Measurements from ENCODE around the gene CHD3. TPM values are rescaled to one million over a fixed set of nuclear protein-coding genes. Genes with fewer than 3 reads are reported as not detected.
A peak's percentile ranks its signal among the peaks of the same experiment; 100 is the strongest.

CHD3 gene
- total and polyA plus RNA-seq, 2 experiments from 2014 or later = 41.2 to 75.3 TPM

DNA sequence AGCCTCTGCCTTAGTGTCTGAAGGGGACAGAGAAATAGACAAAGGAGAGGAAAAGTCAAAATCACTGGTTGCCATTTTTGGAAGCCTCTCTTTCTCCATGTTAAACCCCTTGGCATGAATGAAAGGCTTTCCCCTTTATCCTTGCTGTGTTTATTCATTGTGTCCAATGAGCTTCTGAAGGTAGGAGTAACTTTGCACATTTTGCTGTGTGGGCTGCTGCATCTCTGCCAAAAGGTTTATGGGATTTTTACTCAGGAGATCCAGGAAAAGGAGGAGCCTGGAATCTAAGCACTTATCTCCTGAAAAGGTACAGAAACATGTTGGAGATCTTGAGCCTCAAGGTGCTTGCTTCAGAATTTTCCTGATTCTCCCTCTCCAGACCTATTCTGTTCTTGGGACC lies 47.3 kb downstream of the CHD3 start:
- H3K27me3 ChIP-seq = no peaks in the 10 kb centered on the region
- no peaks in the 10 kb centered on the region for H3K9me3 ChIP-seq (ENCODE audit: low read depth)
- peaks cover 18% of the 10 kb centered on the region for H3K4me1 ChIP-seq (ENCODE audit: insufficient read depth)
- TF ChIP-seq EZH2 (IDR thresholded peaks at IDR 0.05; ENCODE audit: borderline replicate concordance) (no peak), EZH2phosphoT487 (IDR thresholded peaks at IDR 0.05; ENCODE audit: low read depth, severe bottlenecking, unreplicated experiment) (no peak)
- TF ChIP-seq, protein P1, sequence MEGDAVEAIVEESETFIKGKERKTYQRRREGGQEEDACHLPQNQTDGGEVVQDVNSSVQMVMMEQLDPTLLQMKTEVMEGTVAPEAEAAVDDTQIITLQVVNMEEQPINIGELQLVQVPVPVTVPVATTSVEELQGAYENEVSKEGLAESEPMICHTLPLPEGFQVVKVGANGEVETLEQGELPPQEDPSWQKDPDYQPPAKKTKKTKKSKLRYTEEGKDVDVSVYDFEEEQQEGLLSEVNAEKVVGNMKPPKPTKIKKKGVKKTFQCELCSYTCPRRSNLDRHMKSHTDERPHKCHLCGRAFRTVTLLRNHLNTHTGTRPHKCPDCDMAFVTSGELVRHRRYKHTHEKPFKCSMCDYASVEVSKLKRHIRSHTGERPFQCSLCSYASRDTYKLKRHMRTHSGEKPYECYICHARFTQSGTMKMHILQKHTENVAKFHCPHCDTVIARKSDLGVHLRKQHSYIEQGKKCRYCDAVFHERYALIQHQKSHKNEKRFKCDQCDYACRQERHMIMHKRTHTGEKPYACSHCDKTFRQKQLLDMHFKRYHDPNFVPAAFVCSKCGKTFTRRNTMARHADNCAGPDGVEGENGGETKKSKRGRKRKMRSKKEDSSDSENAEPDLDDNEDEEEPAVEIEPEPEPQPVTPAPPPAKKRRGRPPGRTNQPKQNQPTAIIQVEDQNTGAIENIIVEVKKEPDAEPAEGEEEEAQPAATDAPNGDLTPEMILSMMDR (IDR thresholded peaks at IDR 0.05; ENCODE audit: poor library complexity) = no peak
- H4K20me1 ChIP-seq (ENCODE audit: insufficient read depth, poor library complexity, severe bottlenecking) = no peaks in the 10 kb centered on the region
- peaks cover 31% of the 10 kb centered on the region for H3K79me2 ChIP-seq
- no peak overlapping the region for H3K4me3 ChIP-seq
- H3K9me2 ChIP-seq (replicated peaks; ENCODE audit: insufficient read depth) = no peaks in the 10 kb centered on the region
- H3K27ac ChIP-seq = no peak overlapping the region
- no peak overlapping the region for H2AFZ ChIP-seq
- H3K36me3 ChIP-seq (replicated peaks; ENCODE audit: insufficient read depth, low read depth) = no peaks in the 10 kb centered on the region
- H3K4me2 ChIP-seq = peak overlapping the region; percentile 23
- DNase-seq (ENCODE audit: low spot score) = no peak

DNA sequence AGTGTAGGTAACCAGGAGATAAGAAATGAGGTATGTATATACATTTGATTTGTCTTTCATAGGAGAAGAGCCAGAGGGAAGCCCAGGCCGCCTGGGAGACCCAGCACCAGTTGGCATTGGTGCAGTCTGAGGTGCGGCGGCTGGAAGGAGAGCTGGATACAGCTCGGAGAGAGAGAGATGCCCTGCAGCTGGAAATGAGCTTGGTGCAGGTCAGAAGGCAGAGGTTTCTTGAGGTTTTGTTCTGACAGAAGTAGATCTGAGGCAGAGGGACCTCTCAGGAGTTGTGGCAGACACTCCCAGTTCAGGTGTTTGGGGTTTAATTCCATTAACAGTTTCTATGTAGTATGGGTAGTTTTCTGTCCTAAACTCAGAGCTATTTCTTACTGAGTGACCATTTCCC lies 51.4 kb downstream of the CHD3 start:
- no peaks in the 10 kb centered on the region for H3K9me2 ChIP-seq (replicated peaks; ENCODE audit: insufficient read depth)
- WGBS (ENCODE audit: low lambda C conversion rate, missing lambda C conversion rate) = 96% methylated on average over 4 of the region's 4 CpGs
- TF ChIP-seq EZH2 (IDR thresholded peaks at IDR 0.05; ENCODE audit: borderline replicate concordance) (no peak), EZH2phosphoT487 (IDR thresholded peaks at IDR 0.05; ENCODE audit: low read depth, severe bottlenecking, unreplicated experiment) (no peak)
- TF ChIP-seq, protein P1 (IDR thresholded peaks at IDR 0.05; ENCODE audit: poor library complexity) = no peak

DNA sequence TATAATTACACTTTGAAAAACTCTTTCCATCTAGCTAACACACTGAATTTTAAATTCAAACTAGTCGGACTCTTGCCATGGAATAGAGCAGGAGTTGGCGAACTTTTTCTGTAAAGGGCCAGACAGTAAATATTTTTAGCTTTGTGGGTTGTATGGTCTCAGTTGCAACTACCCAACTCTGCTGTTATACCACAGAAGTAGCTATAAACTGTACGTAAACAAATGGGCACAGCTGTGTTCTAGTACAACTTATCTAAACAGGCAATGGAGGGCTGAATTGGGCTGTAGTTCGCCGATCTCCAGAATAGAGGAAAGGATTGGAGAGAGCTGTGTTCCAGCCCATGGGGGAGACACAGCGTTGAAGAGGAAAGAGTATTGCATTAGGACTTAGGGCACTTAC lies 52.2 kb downstream of the CHD3 start:
- Histone ChIP-seq H3K79me2 (no peaks in the 10 kb centered on the region), H4K20me1 (ENCODE audit: insufficient read depth, poor library complexity, severe bottlenecking) (no peaks in the 10 kb centered on the region), H3K9me2 (replicated peaks; ENCODE audit: insufficient read depth) (no peaks in the 10 kb centered on the region), H3K27me3 (no peaks in the 10 kb centered on the region), H3K4me3 (no peak overlapping the region), H3K36me3 (replicated peaks; ENCODE audit: insufficient read depth, low read depth) (no peaks in the 10 kb centered on the region), H2AFZ (no peak overlapping the region), H3K9me3 (ENCODE audit: low read depth) (no peaks in the 10 kb centered on the region), H3K4me2 (no peak overlapping the region), H3K4me1 (ENCODE audit: insufficient read depth) (no peaks in the 10 kb centered on the region), H3K27ac (no peak overlapping the region)
- WGBS (ENCODE audit: low lambda C conversion rate, missing lambda C conversion rate) = 93% methylated on average over 6 of the region's 6 CpGs
- TF ChIP-seq EZH2 (IDR thresholded peaks at IDR 0.05; ENCODE audit: borderline replicate concordance) = no peak
- no peak for TF ChIP-seq EZH2phosphoT487 (IDR thresholded peaks at IDR 0.05; ENCODE audit: low read depth, severe bottlenecking, unreplicated experiment)
- TF ChIP-seq, protein P1 (IDR thresholded peaks at IDR 0.05; ENCODE audit: poor library complexity) = no peak
- no peak for DNase-seq (ENCODE audit: low spot score)

More for the DNA sequence above, 51.4 kb downstream of the CHD3 start:
- no peaks in the 10 kb centered on the region for H3K9me3 ChIP-seq (ENCODE audit: low read depth)
- no peak overlapping the region for H2AFZ ChIP-seq
- H3K4me1 ChIP-seq (ENCODE audit: insufficient read depth) = no peaks in the 10 kb centered on the region
- H3K27me3 ChIP-seq = no peaks in the 10 kb centered on the region
- H3K4me3 ChIP-seq = no peak overlapping the region
- H3K4me2 ChIP-seq = no peak overlapping the region
- H3K27ac ChIP-seq = no peak overlapping the region
- no peaks in the 10 kb centered on the region for H4K20me1 ChIP-seq (ENCODE audit: insufficient read depth, poor library complexity, severe bottlenecking)
- DNase-seq (ENCODE audit: low spot score) = no peak
- H3K79me2 ChIP-seq = peaks cover 2% of the 10 kb centered on the region
- H3K36me3 ChIP-seq (replicated peaks; ENCODE audit: insufficient read depth, low read depth) = no peaks in the 10 kb centered on the region

DNA sequence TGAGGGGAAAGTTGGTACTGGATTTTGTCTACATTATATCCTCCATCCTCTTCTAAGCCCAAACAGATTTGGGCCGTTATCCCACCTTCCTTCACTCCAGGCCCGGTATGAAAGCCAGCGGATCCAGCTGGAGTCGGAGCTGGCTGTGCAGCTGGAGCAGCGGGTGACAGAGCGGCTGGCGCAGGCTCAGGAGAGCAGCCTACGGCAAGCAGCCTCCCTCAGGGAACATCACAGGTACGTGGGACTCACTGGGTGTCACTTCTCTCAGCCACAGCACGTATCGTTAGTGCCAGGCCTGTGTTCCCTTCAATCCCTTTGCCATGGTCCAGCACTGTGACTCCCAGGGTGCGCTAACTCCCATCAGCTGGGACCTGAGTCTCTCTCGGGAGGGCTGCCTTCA lies 54.7 kb downstream of the CHD3 start:
- DNase-seq (ENCODE audit: low spot score) = no peak
- Histone ChIP-seq H3K4me2 (no peak overlapping the region), H4K20me1 (ENCODE audit: insufficient read depth, poor library complexity, severe bottlenecking) (no peaks in the 10 kb centered on the region), H3K9me3 (ENCODE audit: low read depth) (no peaks in the 10 kb centered on the region), H3K27me3 (no peaks in the 10 kb centered on the region), H2AFZ (no peak overlapping the region), H3K4me1 (ENCODE audit: insufficient read depth) (no peaks in the 10 kb centered on the region), H3K79me2 (no peaks in the 10 kb centered on the region), H3K9me2 (replicated peaks; ENCODE audit: insufficient read depth) (no peaks in the 10 kb centered on the region), H3K27ac (no peak overlapping the region), H3K36me3 (replicated peaks; ENCODE audit: insufficient read depth, low read depth) (peaks cover 3% of the 10 kb centered on the region), H3K4me3 (no peak overlapping the region)
- 96% methylated on average over 13 of the region's 13 CpGs for WGBS (ENCODE audit: low lambda C conversion rate, missing lambda C conversion rate)
- TF ChIP-seq, protein P1 (IDR thresholded peaks at IDR 0.05; ENCODE audit: poor library complexity) = no peak
- TF ChIP-seq EZH2phosphoT487 (IDR thresholded peaks at IDR 0.05; ENCODE audit: low read depth, severe bottlenecking, unreplicated experiment) (no peak), EZH2 (IDR thresholded peaks at IDR 0.05; ENCODE audit: borderline replicate concordance) (no peak)

All from hepatocyte (in vitro differentiated cells).